GM18861 (cell line): Measurements from ENCODE around the gene STX12.
"Not testable (repeated sequence)": the region's sequence is repeated elsewhere in the genome, so short reads cannot be mapped to it uniquely, and the experiment has no call there.

Source experiments
- ATAC-seq: cut with Tn5 transposase; IDR thresholded peaks from one replicate; pipeline ENCODE4 v1.9.1; 2021; ENCODE audit not compliant: unreplicated experiment

The STX12 gene

GRCh38 chr1:27774654-27775053 lies 1.6 kb downstream of the STX12 start:
- no peak for ATAC-seq

GRCh38 chr1:27775336-27775735 lies 2.3 kb downstream of the STX12 start:
- ATAC-seq: not testable (repeated sequence)

GRCh38 chr1:27776276-27776675 lies 3.3 kb downstream of the STX12 start:
- ATAC-seq: not testable (repeated sequence)

- no peak for ATAC-seq
Measured at GRCh38 chr1:27778056-27778455, 5.0 kb downstream of the STX12 start.

- no peak for ATAC-seq
Measured at GRCh38 chr1:27779122-27779521, 6.1 kb downstream of the STX12 start.

- ATAC-seq: no peak
Measured at GRCh38 chr1:27782950-27783349, 9.9 kb downstream of the STX12 start.

- no peak for ATAC-seq
Measured at GRCh38 chr1:27784700-27785099, 11.7 kb downstream of the STX12 start.

GRCh38 chr1:27785781-27786455 lies 12.9 kb downstream of the STX12 start:
- no peak for ATAC-seq

GRCh38 chr1:27787895-27788294 lies 14.9 kb downstream of the STX12 start:
- ATAC-seq: no peak

GRCh38 chr1:27789540-27790041 lies 16.6 kb downstream of the STX12 start:
- ATAC-seq: no peak

- not testable (repeated sequence) for ATAC-seq
Measured at GRCh38 chr1:27790270-27790669, 17.3 kb downstream of the STX12 start.

- no peak for ATAC-seq
Measured at GRCh38 chr1:27795601-27796000, 22.6 kb downstream of the STX12 start.

GRCh38 chr1:27804791-27805190 lies 31.8 kb downstream of the STX12 start:
- ATAC-seq: no peak

GRCh38 chr1:27806758-27807157 lies 33.7 kb downstream of the STX12 start:
- ATAC-seq: no peak

GRCh38 chr1:27807385-27807784 lies 34.4 kb downstream of the STX12 start:
- no peak for ATAC-seq

- not testable (repeated sequence) for ATAC-seq
Measured at GRCh38 chr1:27808131-27808530, 35.1 kb downstream of the STX12 start.

- ATAC-seq: no peak
Measured at GRCh38 chr1:27809883-27810282, 36.9 kb downstream of the STX12 start.

GRCh38 chr1:27811741-27812500 lies 38.9 kb downstream of the STX12 start:
- ATAC-seq: no peak

GRCh38 chr1:27816921-27817630 lies 44.1 kb downstream of the STX12 start:
- ATAC-seq: no peak

- ATAC-seq: no peak
Measured at GRCh38 chr1:27821761-27822315, 48.8 kb downstream of the STX12 start.

- ATAC-seq: no peak
Measured at GRCh38 chr1:27823784-27824183, 50.8 kb downstream of the STX12 start.
